Common myeloid progenitor, CD34-positive (primary cell): ENCODE measurements around the gene HTRA3.
A peak's percentile ranks its signal among the peaks of the same experiment; 100 is the strongest.

Experiments used
- CTCF ChIA-PET: fragments of 350-600 bp; sonication (Branson Sonifier 250); formaldehyde crosslinking; loops from one replicate; lab custom pipeline; 2021; ENCODE audit warnings: antibody characterized with exemption; lab: Charles Lee
- POLR2A ChIA-PET: fragments of 350-600 bp; sonication (Branson Sonifier 250); formaldehyde crosslinking; loops from one replicate; lab custom pipeline; 2021; ENCODE audit warnings: antibody characterized with exemption; lab: Charles Lee
- DNase-seq, 3 donors: peaks; one replicate each; pipeline versions ENCODE4 v3.0.0 to v3.0.0-alpha.2; 2013
- H3K27ac ChIP-seq, 2 experiments: 1 replicate in 1 of 2; 2 replicates in 1 of 2; pipeline ENCODE4 v1.7.0; 2013; ENCODE audit warnings: inconsistent platforms in 2 of 2, low read length in 2 of 2, mild to moderate bottlenecking in 2 of 2, low read depth in 1 of 2, moderate library complexity in 1 of 2; ENCODE audit not compliant: severe bottlenecking in 2 of 2, insufficient read depth in 1 of 2, poor library complexity in 1 of 2
- H3K27me3 ChIP-seq, 5 experiments: replicated peaks in 2 of 5; 1 replicate in 3 of 5; 2 replicates in 2 of 5; pipeline versions ENCODE4 v1.6.1 to v1.7.0; 2013; ENCODE audit warnings: low read length in 4 of 5, mild to moderate bottlenecking in 2 of 5, moderate library complexity in 2 of 5, inconsistent platforms in 1 of 5; ENCODE audit not compliant: insufficient read depth in 5 of 5, control insufficient read depth in 4 of 5
- H3K36me3 ChIP-seq, 4 experiments: 1 replicate in 2 of 4; 2 replicates in 2 of 4; pipeline versions ENCODE4 v1.6.1 to v1.7.0; 2013; ENCODE audit warnings: low read length in 3 of 4, control low read depth in 1 of 4, mild to moderate bottlenecking in 1 of 4; ENCODE audit not compliant: control insufficient read depth in 4 of 4, insufficient read depth in 4 of 4
- H3K4me1 ChIP-seq, 4 experiments: 1 replicate in 3 of 4; 2 replicates in 1 of 4; pipeline versions ENCODE4 v1.6.1 to v1.7.1; 2013; ENCODE audit warnings: low read length in 3 of 4, mild to moderate bottlenecking in 3 of 4, control low read depth in 1 of 4, inconsistent platforms in 1 of 4, moderate library complexity in 1 of 4; ENCODE audit not compliant: control insufficient read depth in 4 of 4, insufficient read depth in 4 of 4; ENCODE audit errors: control extremely low read depth in 1 of 4
- H3K4me3 ChIP-seq, 7 experiments: 1 replicate in 4 of 7; 2 replicates in 3 of 7; pipeline versions ENCODE4 v1.5.1 to v1.7.0; 2013; ENCODE audit warnings: mild to moderate bottlenecking in 7 of 7, low read length in 6 of 7, moderate library complexity in 6 of 7, inconsistent platforms in 2 of 7, low read depth in 2 of 7, control low read depth in 1 of 7; ENCODE audit not compliant: insufficient read depth in 4 of 7, control insufficient read depth in 1 of 7; ENCODE audit errors: extremely low read depth in 1 of 7
- H3K9me3 ChIP-seq, 5 experiments: 1 replicate in 4 of 5; 2 replicates in 1 of 5; pipeline versions ENCODE4 v1.6.1 to v1.7.1; 2013; ENCODE audit warnings: low read length in 4 of 5, mild to moderate bottlenecking in 2 of 5, inconsistent platforms in 1 of 5, low read depth in 1 of 5, moderate library complexity in 1 of 5; ENCODE audit not compliant: control insufficient read depth in 4 of 5, insufficient read depth in 2 of 5; ENCODE audit errors: control extremely low read depth in 1 of 5
- WGBS: methylation state at CpG from one replicate; pipeline ENCODE4 v1.1.5; 2013; ENCODE audit not compliant: insufficient coverage; 5-methylcytosine and 5-hydroxymethylcytosine counted together

Gene HTRA3

DNA sequence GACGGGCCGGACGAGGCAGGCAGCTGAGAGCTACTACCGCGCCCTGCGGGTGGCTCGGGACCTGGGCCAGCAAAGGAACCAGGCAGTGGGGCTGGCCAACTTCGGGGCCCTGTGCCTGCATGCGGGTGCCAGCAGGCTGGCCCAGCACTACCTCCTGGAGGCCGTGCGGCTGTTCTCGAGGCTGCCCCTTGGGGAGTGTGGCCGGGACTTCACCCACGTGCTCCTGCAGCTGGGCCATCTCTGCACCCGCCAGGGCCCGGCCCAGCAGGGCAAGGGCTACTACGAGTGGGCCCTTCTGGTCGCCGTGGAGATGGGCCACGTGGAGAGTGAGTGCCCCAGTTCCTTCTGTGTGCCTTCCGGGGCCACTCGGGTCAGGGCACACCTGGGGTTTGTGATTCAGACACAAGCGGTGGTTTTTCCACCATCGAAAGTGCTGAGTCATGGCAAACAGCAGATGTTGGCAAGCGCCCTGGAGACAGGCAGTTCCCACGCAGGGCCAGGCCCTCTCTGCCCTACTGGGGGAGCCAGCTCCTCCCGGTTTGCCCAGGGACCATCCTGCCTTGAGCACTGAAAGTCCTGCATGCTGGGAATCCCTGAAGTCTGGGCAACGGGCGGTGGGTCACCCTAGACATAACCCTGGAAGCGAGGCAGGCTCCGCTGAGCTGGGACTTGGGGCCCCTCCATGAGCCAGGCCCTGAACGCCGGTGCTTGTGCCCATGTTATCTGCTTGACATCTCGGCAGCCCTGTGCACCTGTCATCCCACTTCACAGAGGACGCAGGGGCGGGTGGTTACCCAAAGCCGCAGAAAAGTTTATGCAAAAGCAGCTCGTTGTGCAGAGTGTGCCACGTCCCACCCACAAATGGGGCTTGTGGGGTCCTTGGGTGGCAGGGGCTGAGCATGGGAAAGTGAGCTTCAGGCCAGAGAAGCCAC is 41.0 kb upstream of the HTRA3 start:
- no peaks in the 10 kb centered on the region for H3K9me3 ChIP-seq
- ChIA-PET CTCF (interaction anchor here (0.8 to 5.7 kb wide), 16 partner anchors 8 to 174 kb away, joined by 3 to 52 read pairs (median 4); partner anchors contain the start of gene SH3TC1), POLR2A (interaction anchor here (1.1 kb wide), 1 partner anchor 30 kb away, joined by 3 read pairs; the partner anchor contains the start of gene SH3TC1)
- H3K27me3 ChIP-seq, result no peaks in the 10 kb centered on the region
- H3K36me3 ChIP-seq, result peaks cover 0 to 74% (median 33%) of the 10 kb centered on the region in 4 experiments
- WGBS, result 54% methylated on average over 35 of the region's 39 CpGs
- peak overlapping the region in 1 of 7 experiments; percentile 28 for H3K4me3 ChIP-seq
- no peak overlapping the region for H3K27ac ChIP-seq
- DNase-seq, result peak; percentile 78 to 97 (median 96)
- peaks cover 8 to 62% (median 57%) of the 10 kb centered on the region in 4 experiments for H3K4me1 ChIP-seq

DNA sequence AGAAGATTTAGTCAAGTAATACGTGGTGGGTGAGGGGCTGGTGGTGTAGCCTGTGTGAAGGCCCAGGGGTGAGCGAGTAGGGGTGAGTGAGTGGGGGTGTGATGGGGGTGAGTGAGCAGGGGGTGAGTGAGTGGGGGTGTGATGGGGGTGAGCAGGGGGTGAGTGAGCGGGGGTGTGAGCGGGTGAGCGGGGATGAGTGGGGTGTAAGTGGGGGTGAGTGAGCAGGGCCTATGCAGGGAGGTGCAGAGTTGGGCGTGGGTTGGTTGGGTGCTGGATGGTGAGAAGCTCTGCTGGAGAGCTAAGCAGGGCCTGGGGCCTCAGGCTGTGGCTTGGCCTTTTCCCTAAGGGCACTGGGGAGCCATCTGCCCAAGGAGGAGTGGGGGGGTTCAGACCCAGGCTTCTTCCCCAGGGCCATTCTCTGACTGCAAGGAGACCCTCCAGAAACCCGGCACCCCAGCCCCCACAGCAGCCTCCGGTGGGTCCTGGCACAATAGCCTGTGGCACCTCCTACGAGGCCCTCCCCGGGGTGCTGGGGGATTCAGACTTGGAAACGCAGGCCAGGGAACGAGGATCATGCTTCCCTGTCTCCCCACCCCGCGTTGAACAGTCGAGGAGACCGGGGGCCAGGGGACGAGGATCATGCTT is 40.1 kb upstream of the HTRA3 start:
- ChIA-PET POLR2A (interaction anchor here (1.1 kb wide), 1 partner anchor 31 kb away, joined by 3 read pairs; the partner anchor contains the start of gene SH3TC1), CTCF (interaction anchor here (0.8 to 5.7 kb wide), 9 partner anchors 8 to 152 kb away, joined by 3 to 52 read pairs (median 4); no protein-coding TSS in a partner anchor)
- H3K27ac ChIP-seq, result no peak overlapping the region
- no peak overlapping the region for H3K4me3 ChIP-seq
- H3K36me3 ChIP-seq, result peaks cover under 1 to 74% (median 32%) of the 10 kb centered on the region in 4 experiments
- peak in 1 of 3 donors; percentile 30 for DNase-seq
- no peaks in the 10 kb centered on the region for H3K27me3 ChIP-seq
- H3K9me3 ChIP-seq, result no peaks in the 10 kb centered on the region
- peaks cover 8 to 53% (median 49%) of the 10 kb centered on the region in 4 experiments for H3K4me1 ChIP-seq
- WGBS, result 87% methylated on average over 7 of the region's 17 CpGs

DNA sequence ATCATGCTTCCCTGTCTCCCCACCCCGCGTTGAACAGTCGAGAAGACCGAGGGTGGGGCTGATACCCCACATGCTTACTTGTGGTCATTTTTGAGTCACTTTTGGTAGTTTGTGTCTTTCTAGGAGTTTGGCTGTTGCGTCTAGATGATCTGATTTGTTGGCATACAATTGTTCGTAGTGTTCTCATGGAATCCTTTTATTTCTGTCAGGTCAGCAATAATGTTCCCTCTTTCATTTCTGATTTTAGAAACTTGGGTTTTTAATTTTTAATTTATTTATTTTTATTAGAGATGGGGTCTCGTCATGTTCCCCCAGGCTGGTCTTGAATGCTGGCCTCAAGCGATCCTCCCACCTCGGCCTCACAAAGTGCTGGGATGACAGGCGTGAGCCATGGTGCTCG is 39.5 kb upstream of the HTRA3 start:
- Histone ChIP-seq H3K9me3 (no peaks in the 10 kb centered on the region), H3K36me3 (peaks cover 3 to 76% (median 34%) of the 10 kb centered on the region in 4 experiments), H3K4me1 (peaks cover 8 to 47% (median 44%) of the 10 kb centered on the region in 4 experiments), H3K27ac (no peak overlapping the region), H3K4me3 (no peak overlapping the region), H3K27me3 (no peaks in the 10 kb centered on the region)
- CTCF ChIA-PET, result interaction anchor here (0.7 to 1.3 kb wide), 2 partner anchors 12 to 54 kb away, joined by 3 to 4 read pairs; no protein-coding TSS in a partner anchor
- no peak for DNase-seq
- WGBS, result 100% methylated on average over 4 of the region's 11 CpGs
- POLR2A ChIA-PET, result interaction anchor here (0.6 to 1.7 kb wide), 2 partner anchors 45 to 1588 kb away, joined by 3 to 4 read pairs; no protein-coding TSS in a partner anchor

DNA sequence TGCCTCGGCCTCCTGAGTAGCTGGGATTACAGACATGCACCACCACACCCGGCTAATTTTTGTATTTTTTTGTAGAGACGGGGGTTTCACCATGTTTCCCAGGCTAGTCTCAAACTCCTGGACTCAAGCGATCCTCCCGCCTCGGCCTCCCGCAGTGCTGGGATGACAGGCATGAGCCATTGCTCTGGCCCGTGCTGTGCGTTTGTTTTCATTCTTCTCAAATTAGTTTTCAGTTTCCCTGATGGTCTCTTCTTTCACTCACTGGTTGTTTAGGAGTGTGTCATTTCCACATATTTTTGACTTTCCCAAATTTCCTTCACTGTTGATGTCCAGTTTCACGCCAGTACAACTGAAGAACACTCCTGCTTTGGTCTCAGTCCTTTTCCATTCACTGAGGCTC is 38.7 kb upstream of the HTRA3 start:
- no peak for DNase-seq
- peaks cover 7 to 39% (median 35%) of the 10 kb centered on the region in 4 experiments for H3K4me1 ChIP-seq
- no peak overlapping the region for H3K4me3 ChIP-seq
- 100% methylated on average over 7 of the region's 10 CpGs for WGBS
- H3K9me3 ChIP-seq, result no peaks in the 10 kb centered on the region
- H3K27ac ChIP-seq, result no peak overlapping the region
- CTCF ChIA-PET, result interaction anchor here (0.7 kb wide), 2 partner anchors 55 to 1160 kb away, joined by 3 read pairs; no protein-coding TSS in a partner anchor
- no peaks in the 10 kb centered on the region for H3K27me3 ChIP-seq
- H3K36me3 ChIP-seq, result peaks cover 3 to 79% (median 41%) of the 10 kb centered on the region in 4 experiments
- POLR2A ChIA-PET, result interaction anchor here (1.7 kb wide), 1 partner anchor 45 kb away, joined by 3 read pairs; no protein-coding TSS in a partner anchor

DNA sequence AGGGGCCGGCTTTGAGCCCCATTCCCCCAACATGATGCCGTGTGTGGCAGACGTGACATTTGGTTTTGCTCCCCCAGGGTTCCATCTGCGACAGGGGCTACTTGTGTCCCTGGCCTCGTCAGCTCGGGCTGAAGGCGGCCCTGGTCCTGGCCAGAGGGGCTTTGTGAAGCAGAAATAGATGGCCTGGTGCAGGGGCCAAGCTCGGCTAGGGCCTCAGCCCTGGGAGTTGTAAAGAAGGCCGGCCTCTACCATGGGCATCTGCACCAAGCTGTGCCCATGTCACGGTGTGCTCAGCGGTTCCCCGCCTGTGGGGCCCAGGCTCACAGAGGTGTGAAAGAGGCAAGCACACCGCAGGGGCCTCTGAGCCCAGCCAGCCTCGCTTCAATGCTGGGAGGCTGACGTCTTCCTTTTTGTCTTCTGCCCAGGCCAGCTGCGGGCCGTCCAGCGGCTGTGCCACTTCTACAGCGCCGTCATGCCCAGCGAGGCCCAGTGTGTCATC is 38.0 kb upstream of the HTRA3 start:
- H3K27me3 ChIP-seq, result no peaks in the 10 kb centered on the region
- H3K4me1 ChIP-seq, result peaks cover 0 to 32% (median 31%) of the 10 kb centered on the region in 4 experiments
- no peak for DNase-seq
- CTCF ChIA-PET, result interaction anchor here (0.8 to 0.9 kb wide), 2 partner anchors 9 to 38 kb away, joined by 3 read pairs; partner anchors contain the start of gene HTRA3
- H3K36me3 ChIP-seq, result peaks cover 3 to 79% (median 41%) of the 10 kb centered on the region in 4 experiments
- 94% methylated on average over 15 of the region's 21 CpGs for WGBS
- POLR2A ChIA-PET, result interaction anchor here (1.7 kb wide), 1 partner anchor 46 kb away, joined by 3 read pairs; no protein-coding TSS in a partner anchor
- H3K27ac ChIP-seq, result no peak overlapping the region
- H3K4me3 ChIP-seq, result no peak overlapping the region
- H3K9me3 ChIP-seq, result no peaks in the 10 kb centered on the region

DNA sequence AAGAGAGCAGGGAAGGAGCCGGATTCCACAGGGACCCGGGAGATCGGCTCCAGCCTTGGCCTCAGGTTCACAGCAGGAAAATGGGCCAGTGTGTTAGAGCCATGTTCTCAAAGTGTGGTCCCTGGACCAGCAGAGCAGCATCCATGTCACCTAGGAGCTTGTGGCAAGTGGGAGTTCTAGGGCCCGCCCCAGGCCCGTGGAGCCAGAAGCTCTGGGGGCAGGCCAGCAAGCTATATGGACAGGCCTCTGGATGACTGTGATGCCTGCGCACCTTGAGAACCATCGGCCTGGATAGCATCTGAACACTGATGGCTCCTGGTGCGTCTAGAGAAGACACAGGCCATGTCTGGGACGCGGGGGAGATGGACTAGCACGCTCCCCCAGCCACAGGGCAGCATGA is 36.8 kb upstream of the HTRA3 start:
- H3K9me3 ChIP-seq, result no peaks in the 10 kb centered on the region
- H3K27me3 ChIP-seq, result no peaks in the 10 kb centered on the region
- DNase-seq, result no peak
- no peak overlapping the region for H3K27ac ChIP-seq
- over 99% methylated on average over 11 of the region's 11 CpGs for WGBS
- H3K4me3 ChIP-seq, result no peak overlapping the region
- peaks cover 3 to 79% (median 46%) of the 10 kb centered on the region in 4 experiments for H3K36me3 ChIP-seq
- ChIA-PET CTCF (interaction anchor here (1.1 to 1.2 kb wide), 2 partner anchors 34 to 170 kb away, joined by 3 read pairs; partner anchors contain the start of gene SH3TC1), POLR2A (no interaction called here)
- H3K4me1 ChIP-seq, result peaks cover 0 to 20% (median 20%) of the 10 kb centered on the region in 4 experiments
